IMR-90 (cell line): Measurements from ENCODE around the gene CCK. TPM values are rescaled to one million over a fixed set of nuclear protein-coding genes. Genes with fewer than 3 reads are reported as not detected.
A peak's percentile ranks its signal among the peaks of the same experiment; 100 is the strongest.

ENCODE experiments used
- ATAC-seq: fragments of 200-7000 bp; cut with Tn5 transposase; 2 replicates; pipeline ENCODE4 v1.9.1; 2020; ENCODE audit warnings: low read depth, mild to moderate bottlenecking, moderate library complexity
- BruUV-seq: library from RNA; stranded (reverse); fragments of 400-500 nt; replicated peaks from 2 replicates; lab custom pipeline; 2021; lab: Mats Ljungman, UMichigan
- CTCF ChIA-PET: fragments of 300-600 bp; formaldehyde crosslinking; extraction: SDS; loops from one replicate; lab custom pipeline; 2021; ENCODE audit warnings: antibody characterized with exemption; lab: Yijun Ruan, JAX
- POLR2A ChIA-PET: fragments of 300-600 bp; sonication (Branson Sonifier 250); formaldehyde crosslinking; loops from one replicate; lab custom pipeline; 2022; ENCODE audit warnings: antibody characterized with exemption; ENCODE audit not compliant: unreplicated experiment; lab: Charles Lee
- DNase-seq: peaks from one replicate; pipeline ENCODE4 v3.0.0; 2013
- H2AFZ ChIP-seq: replicated peaks from 2 replicates; pipeline ENCODE3; 2013; ENCODE audit warnings: low read length, mild to moderate bottlenecking; ENCODE audit not compliant: poor library complexity
- H2AK5ac ChIP-seq: 2 replicates; pipeline ENCODE4 v1.6.1; 2013; ENCODE audit warnings: low read depth, low read length, inconsistent platforms
- H2AK9ac ChIP-seq: replicated peaks from 2 replicates; pipeline ENCODE3; 2013; ENCODE audit warnings: mild to moderate bottlenecking, low read depth, low read length, moderate library complexity; ENCODE audit not compliant: poor library complexity
- H2BK120ac ChIP-seq: 2 replicates; pipeline ENCODE4 v1.6.1; 2013; ENCODE audit warnings: low read depth, low read length, inconsistent platforms
- H2BK15ac ChIP-seq: 3 replicates; pipeline ENCODE4 v1.6.1; 2013; ENCODE audit warnings: low read depth, low read length, inconsistent platforms
- H2BK20ac ChIP-seq: 2 replicates; pipeline ENCODE4 v1.6.1; 2013; ENCODE audit warnings: low read depth, mild to moderate bottlenecking, inconsistent platforms, low read length, moderate library complexity
- H2BK5ac ChIP-seq: 2 replicates; pipeline ENCODE4 v1.6.1; 2013; ENCODE audit warnings: mild to moderate bottlenecking, low read depth, low read length, inconsistent platforms; ENCODE audit not compliant: poor library complexity, severe bottlenecking
- H3K14ac ChIP-seq: replicated peaks from 2 replicates; pipeline ENCODE4 v1.6.1; 2013; ENCODE audit warnings: low read depth, low read length, inconsistent platforms
- H3K18ac ChIP-seq: 2 replicates; pipeline ENCODE4 v1.6.1; 2013; ENCODE audit warnings: low read depth, low read length, control low read depth
- H3K23ac ChIP-seq: 2 replicates; pipeline ENCODE4 v1.6.1; 2013; ENCODE audit warnings: low read depth, low read length, inconsistent platforms
- H3K27ac ChIP-seq: 2 replicates; pipeline ENCODE4 v1.5.1; 2013; ENCODE audit warnings: mild to moderate bottlenecking, control low read depth, low read length; ENCODE audit not compliant: insufficient read depth
- H3K27me3 ChIP-seq: 2 replicates; pipeline ENCODE4 v1.6.1; 2013; ENCODE audit warnings: low read length; ENCODE audit not compliant: control insufficient read depth, insufficient read depth
- H3K36me3 ChIP-seq: 2 replicates; pipeline ENCODE4 v1.6.1; 2013; ENCODE audit warnings: low read length, mixed read lengths; ENCODE audit not compliant: control insufficient read depth, insufficient read depth
- H3K4ac ChIP-seq: 2 replicates; pipeline ENCODE4 v1.6.1; 2013; ENCODE audit warnings: low read depth, low read length, inconsistent platforms
- H3K4me1 ChIP-seq: 2 replicates; pipeline ENCODE4 v1.6.1; 2013; ENCODE audit warnings: low read length, mixed read lengths; ENCODE audit not compliant: control insufficient read depth, insufficient read depth
- H3K4me2 ChIP-seq: 2 replicates; pipeline ENCODE4 v1.6.1; 2013; ENCODE audit warnings: low read depth, mild to moderate bottlenecking, control low read depth, low read length, moderate library complexity
- H3K4me3 ChIP-seq: 2 replicates; pipeline ENCODE4 v1.5.1; 2013; ENCODE audit warnings: low read depth, mild to moderate bottlenecking, control low read depth, low read length, moderate library complexity; ENCODE audit not compliant: insufficient read depth
- H3K56ac ChIP-seq: 2 replicates; pipeline ENCODE4 v1.6.1; 2013; ENCODE audit warnings: low read length, inconsistent platforms; ENCODE audit not compliant: insufficient read depth; ENCODE audit errors: extremely low read depth
- H3K79me1 ChIP-seq, 2 experiments: 2 replicates each; pipeline ENCODE4 v1.6.1; 2013; ENCODE audit warnings: low read length in 2 of 2, inconsistent platforms in 1 of 2, low read depth in 1 of 2
- H3K9ac ChIP-seq: 2 replicates; pipeline ENCODE4 v1.6.1; 2013; ENCODE audit warnings: low read depth, low read length, control low read depth
- H3K9me1 ChIP-seq: 2 replicates; pipeline ENCODE4 v1.6.1; 2013; ENCODE audit warnings: low read length, inconsistent platforms; ENCODE audit not compliant: insufficient read depth
- H3K9me3 ChIP-seq: 2 replicates; pipeline ENCODE4 v1.6.1; 2013; ENCODE audit warnings: low read length; ENCODE audit not compliant: control insufficient read depth, insufficient read depth
- H4K20me1 ChIP-seq: 2 replicates; pipeline ENCODE4 v1.6.1; 2013; ENCODE audit warnings: low read length, inconsistent platforms; ENCODE audit not compliant: insufficient read depth
- H4K5ac ChIP-seq: 2 replicates; pipeline ENCODE4 v1.6.1; 2013; ENCODE audit warnings: mild to moderate bottlenecking, low read depth, low read length, control low read depth
- H4K8ac ChIP-seq, 2 experiments: 2 replicates each; pipeline ENCODE4 v1.6.1; 2013; ENCODE audit warnings: low read depth in 2 of 2, low read length in 2 of 2, control low read depth in 1 of 2, inconsistent platforms in 1 of 2
- H4K91ac ChIP-seq: 2 replicates; pipeline ENCODE4 v1.6.1; 2013; ENCODE audit warnings: low read depth, low read length, inconsistent platforms; ENCODE audit not compliant: insufficient read depth
- BHLHE40 ChIP-seq: fragments of 150-350 bp; IDR thresholded peaks from 2 replicates; pipeline ENCODE4 v1.6.1; 2016; ENCODE audit warnings: mild to moderate bottlenecking, low read depth, low read length
- CEBPB ChIP-seq: IDR thresholded peaks from 2 replicates; pipeline ENCODE4 v1.6.1; 2012; ENCODE audit warnings: low read depth, low read length, improper control_type of control experiment
- CHD1 ChIP-seq: IDR thresholded peaks from 2 replicates; pipeline ENCODE4 v1.6.1; 2012; ENCODE audit warnings: low read depth, low read length, improper control_type of control experiment
- CTCF ChIP-seq: conservative IDR thresholded peaks from 2 replicates; pipeline ENCODE4 v1.5.1; 2012; ENCODE audit warnings: mild to moderate bottlenecking, low read depth, low read length, improper control_type of control experiment
- ELK1 ChIP-seq: fragments of 150-350 bp; IDR thresholded peaks from 2 replicates; pipeline ENCODE4 v1.6.1; 2016; ENCODE audit warnings: low read depth, mild to moderate bottlenecking, low read length, moderate library complexity, borderline replicate concordance
- FOS ChIP-seq: fragments of 150-350 bp; IDR thresholded peaks from 2 replicates; pipeline ENCODE4 v1.6.1; 2016; ENCODE audit warnings: low read depth, low read length
- MAFK ChIP-seq: IDR thresholded peaks from 2 replicates; pipeline ENCODE4 v1.6.1; 2012; ENCODE audit warnings: low read depth, low read length, improper control_type of control experiment
- MAZ ChIP-seq: IDR thresholded peaks from 2 replicates; pipeline ENCODE4 v1.6.1; 2012; ENCODE audit warnings: low read depth, mild to moderate bottlenecking, low read length, improper control_type of control experiment, moderate library complexity, borderline replicate concordance
- MXI1 ChIP-seq: IDR thresholded peaks from 2 replicates; pipeline ENCODE4 v1.6.1; 2012; ENCODE audit warnings: low read depth, mild to moderate bottlenecking, low read length, moderate library complexity, borderline replicate concordance
- NFE2L2 ChIP-seq: fragments of 150-350 bp; IDR thresholded peaks from 2 replicates; pipeline ENCODE4 v1.6.1; 2016; ENCODE audit warnings: low read depth, mild to moderate bottlenecking, low read length
- RAD21 ChIP-seq: IDR thresholded peaks from 2 replicates; pipeline ENCODE4 v1.6.1; 2012; ENCODE audit warnings: low read length, improper control_type of control experiment
- RFX5 ChIP-seq: IDR thresholded peaks from 2 replicates; pipeline ENCODE4 v1.8.0; 2012; ENCODE audit warnings: low read depth, mild to moderate bottlenecking, low read length, moderate library complexity
- USF2 ChIP-seq: fragments of 150-350 bp; IDR thresholded peaks from 2 replicates; pipeline ENCODE4 v1.6.1; 2017; ENCODE audit warnings: mild to moderate bottlenecking, antibody characterized with exemption, low read length, low read depth
- WGBS, 2 experiments: methylation state at CpG; one replicate each; pipeline versions ENCODE4 v1.1.5 to v1.1.7; 2013; ENCODE audit warnings: missing lambda C conversion rate in 2 of 2; ENCODE audit not compliant: insufficient read length in 1 of 2; ENCODE audit errors: extremely low coverage in 2 of 2; 5-methylcytosine and 5-hydroxymethylcytosine counted together
- dilution Hi-C: fragments of 300-500 bp; cut with HindIII; formaldehyde crosslinking; loops from one replicate; pipeline ENCODE4 v1.14.3; 2018; ENCODE audit warnings: low sequenced_read_pairs; ENCODE audit not compliant: unreplicated experiment
- in situ Hi-C: fragments of 300-500 bp; cut with MboI; formaldehyde crosslinking; loops from 3 replicates; pipeline ENCODE4 v1.14.3; 2019; ENCODE audit warnings: low sequenced_read_pairs, inconsistent platforms, mixed read lengths
- intact Hi-C: fragments of 100-400 bp; cut with micrococcal nuclease; formaldehyde crosslinking; loops from 2 replicates; pipeline ENCODE4 v1.10.0; 2022
- polyA plus RNA-seq, 3 experiments: library from polyadenylated mRNA; depleted of rRNA; stranded (reverse); fragments of >200 nt; gene quantifications; 2 replicates each; pipeline ENCODE4 v1.2.3, GENCODE V29; 2012; ENCODE audit warnings: low replicate concordance in 1 of 3
- total RNA-seq: library from RNA; depleted of rRNA; stranded (reverse); fragments of >200 nt; gene quantifications from 2 replicates; pipeline ENCODE4 v1.2.3, GENCODE V29; 2012

Gene CCK
- total and polyA plus RNA-seq, 2 of the 4 experiments (the other 2 are of a cell fraction): 0.43 TPM; not detected in 1

GRCh38 chr3:42210726-42211125 is 55.3 kb downstream of the CCK start:
- peaks cover 6% of the 10 kb centered on the region for H3K36me3 ChIP-seq
- no peak overlapping the region for H2BK15ac ChIP-seq
- peaks cover 0 to 7% of the 10 kb centered on the region in 2 experiments; a peak in 1 of 4 replicates for H3K79me1 ChIP-seq
- no peak for ATAC-seq
- H3K9me1 ChIP-seq: peaks cover 7% of the 10 kb centered on the region
- H3K4me1 ChIP-seq: no peaks in the 10 kb centered on the region
- H3K4me3 ChIP-seq: no peak overlapping the region
- no peak overlapping the region for H2AFZ ChIP-seq
- no peak overlapping the region for H2BK5ac ChIP-seq
- no peak overlapping the region for H3K56ac ChIP-seq
- in situ Hi-C loops: no loop called here
- H3K14ac ChIP-seq: no peak overlapping the region
- H4K91ac ChIP-seq: no peak overlapping the region
- H4K8ac ChIP-seq: no peak overlapping the region
- dilution Hi-C loops: no loop called here
- intact Hi-C loops: no loop called here
- CTCF ChIA-PET: interaction anchor here (1.3 kb wide), 1 partner anchor 11 kb away, joined by 3 read pairs; no protein-coding TSS in a partner anchor
- H4K5ac ChIP-seq: no peak overlapping the region
- POLR2A ChIA-PET: no interaction called here
- no peak overlapping the region for H3K18ac ChIP-seq
- no peak for DNase-seq
- H3K4ac ChIP-seq: no peak overlapping the region
- no peak overlapping the region for H3K4me2 ChIP-seq
- TF ChIP-seq FOS (no peak), USF2 (no peak), RAD21 (no peak), MXI1 (no peak), CHD1 (no peak), CTCF (no peak), RFX5 (no peak), CEBPB (no peak), ELK1 (no peak), MAFK (no peak), BHLHE40 (no peak), MAZ (no peak), NFE2L2 (no peak)
- no peak overlapping the region for H2BK120ac ChIP-seq
- no TSS peak for BruUV-seq
- no CpG with 5 or more reads among the region's 2 CpGs for WGBS, 2 experiments
- H4K20me1 ChIP-seq: no peaks in the 10 kb centered on the region
- H3K27ac ChIP-seq: no peak overlapping the region
- no peaks in the 10 kb centered on the region for H3K27me3 ChIP-seq
- no peak overlapping the region for H2AK5ac ChIP-seq
- no peaks in the 10 kb centered on the region for H3K9me3 ChIP-seq
- no peak overlapping the region for H3K23ac ChIP-seq
- peak overlapping the region; percentile 31 for H2AK9ac ChIP-seq
- H2BK20ac ChIP-seq: no peak overlapping the region
- H3K9ac ChIP-seq: no peak overlapping the region
